Parathyroid adenoma (tissue), 2 donors: ENCODE data around the gene SURF2.
A peak's percentile ranks its signal among the peaks of the same experiment; 100 is the strongest.

ENCODE experiments used
- H2AFZ ChIP-seq: fragments of 300-600 bp; sonication (generic); one replicate; pipeline ENCODE4 v1.7.0; 2017; ENCODE audit warnings: antibody characterized with exemption, mild to moderate bottlenecking
- H3K27ac ChIP-seq: fragments of 300-600 bp; sonication (generic); one replicate; pipeline ENCODE4 v1.7.0; 2017
- H3K27me3 ChIP-seq: fragments of 300-600 bp; sonication (generic); one replicate; pipeline ENCODE4 v1.7.0; 2017; ENCODE audit warnings: low read length; ENCODE audit not compliant: control insufficient read depth, insufficient read depth
- H3K36me3 ChIP-seq: fragments of 300-600 bp; sonication (generic); one replicate; pipeline ENCODE4 v1.7.0; 2017; ENCODE audit warnings: low read length; ENCODE audit not compliant: control insufficient read depth, insufficient read depth
- H3K4me1 ChIP-seq: fragments of 300-600 bp; sonication (generic); one replicate; pipeline ENCODE4 v1.7.0; 2017; ENCODE audit warnings: control low read depth
- H3K4me2 ChIP-seq: fragments of 300-600 bp; sonication (generic); one replicate; pipeline ENCODE4 v1.7.0; 2017; ENCODE audit warnings: low read length
- H3K4me3 ChIP-seq: fragments of 300-600 bp; sonication (generic); one replicate; pipeline ENCODE4 v1.7.0; 2017; ENCODE audit warnings: low read depth, low read length
- H3K79me2 ChIP-seq: fragments of 300-600 bp; sonication (generic); one replicate; pipeline ENCODE4 v1.7.0; 2017; ENCODE audit warnings: control low read depth
- H3K9ac ChIP-seq: fragments of 300-600 bp; sonication (generic); one replicate; pipeline ENCODE4 v1.7.0; 2017; ENCODE audit warnings: mild to moderate bottlenecking
- H3K9me3 ChIP-seq: fragments of 300-600 bp; sonication (generic); one replicate; pipeline ENCODE4 v1.7.0; 2017; ENCODE audit warnings: low read length; ENCODE audit not compliant: control insufficient read depth
- TF ChIP-seq, protein P1 (sequence below): fragments of 300-600 bp; sonication (generic); IDR thresholded peaks from one replicate; pipeline ENCODE4 v1.7.0; 2017; ENCODE audit warnings: antibody characterized with exemption, mild to moderate bottlenecking
- donor health status: primary hyperparathyroidism.

SURF2 gene

DNA sequence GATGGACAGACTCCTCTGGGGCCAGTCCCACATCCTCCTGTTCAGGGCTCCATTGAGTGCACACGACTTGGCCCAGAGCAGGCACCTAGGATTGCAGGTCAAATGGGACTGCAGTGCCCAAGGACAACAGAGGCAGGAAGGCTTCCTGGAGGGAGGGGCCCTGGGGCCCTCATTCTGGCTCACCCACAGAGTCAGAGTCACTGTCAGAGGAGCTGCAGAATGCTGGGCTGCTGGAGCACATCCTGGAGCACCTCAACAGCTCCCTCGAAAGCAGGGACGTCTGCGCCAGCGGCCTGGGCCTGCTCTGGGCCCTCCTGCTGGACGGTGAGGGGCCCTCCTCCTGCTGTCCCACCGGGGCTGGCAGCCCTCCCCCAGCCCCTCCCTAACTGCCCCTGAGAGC lies 46.3 kb downstream of the SURF2 start:
- no peaks in the 10 kb centered on the region for H3K4me1 ChIP-seq
- no peaks in the 10 kb centered on the region for H3K27me3 ChIP-seq
- no peak overlapping the region for H2AFZ ChIP-seq
- H3K36me3 ChIP-seq, result no peaks in the 10 kb centered on the region
- no peak overlapping the region for H3K27ac ChIP-seq
- TF ChIP-seq, protein P1, sequence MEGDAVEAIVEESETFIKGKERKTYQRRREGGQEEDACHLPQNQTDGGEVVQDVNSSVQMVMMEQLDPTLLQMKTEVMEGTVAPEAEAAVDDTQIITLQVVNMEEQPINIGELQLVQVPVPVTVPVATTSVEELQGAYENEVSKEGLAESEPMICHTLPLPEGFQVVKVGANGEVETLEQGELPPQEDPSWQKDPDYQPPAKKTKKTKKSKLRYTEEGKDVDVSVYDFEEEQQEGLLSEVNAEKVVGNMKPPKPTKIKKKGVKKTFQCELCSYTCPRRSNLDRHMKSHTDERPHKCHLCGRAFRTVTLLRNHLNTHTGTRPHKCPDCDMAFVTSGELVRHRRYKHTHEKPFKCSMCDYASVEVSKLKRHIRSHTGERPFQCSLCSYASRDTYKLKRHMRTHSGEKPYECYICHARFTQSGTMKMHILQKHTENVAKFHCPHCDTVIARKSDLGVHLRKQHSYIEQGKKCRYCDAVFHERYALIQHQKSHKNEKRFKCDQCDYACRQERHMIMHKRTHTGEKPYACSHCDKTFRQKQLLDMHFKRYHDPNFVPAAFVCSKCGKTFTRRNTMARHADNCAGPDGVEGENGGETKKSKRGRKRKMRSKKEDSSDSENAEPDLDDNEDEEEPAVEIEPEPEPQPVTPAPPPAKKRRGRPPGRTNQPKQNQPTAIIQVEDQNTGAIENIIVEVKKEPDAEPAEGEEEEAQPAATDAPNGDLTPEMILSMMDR, result no peak
- H3K79me2 ChIP-seq, result no peaks in the 10 kb centered on the region
- H3K4me3 ChIP-seq, result no peak overlapping the region
- no peaks in the 10 kb centered on the region for H3K9me3 ChIP-seq
- no peak overlapping the region for H3K9ac ChIP-seq
- H3K4me2 ChIP-seq, result no peak overlapping the region

DNA sequence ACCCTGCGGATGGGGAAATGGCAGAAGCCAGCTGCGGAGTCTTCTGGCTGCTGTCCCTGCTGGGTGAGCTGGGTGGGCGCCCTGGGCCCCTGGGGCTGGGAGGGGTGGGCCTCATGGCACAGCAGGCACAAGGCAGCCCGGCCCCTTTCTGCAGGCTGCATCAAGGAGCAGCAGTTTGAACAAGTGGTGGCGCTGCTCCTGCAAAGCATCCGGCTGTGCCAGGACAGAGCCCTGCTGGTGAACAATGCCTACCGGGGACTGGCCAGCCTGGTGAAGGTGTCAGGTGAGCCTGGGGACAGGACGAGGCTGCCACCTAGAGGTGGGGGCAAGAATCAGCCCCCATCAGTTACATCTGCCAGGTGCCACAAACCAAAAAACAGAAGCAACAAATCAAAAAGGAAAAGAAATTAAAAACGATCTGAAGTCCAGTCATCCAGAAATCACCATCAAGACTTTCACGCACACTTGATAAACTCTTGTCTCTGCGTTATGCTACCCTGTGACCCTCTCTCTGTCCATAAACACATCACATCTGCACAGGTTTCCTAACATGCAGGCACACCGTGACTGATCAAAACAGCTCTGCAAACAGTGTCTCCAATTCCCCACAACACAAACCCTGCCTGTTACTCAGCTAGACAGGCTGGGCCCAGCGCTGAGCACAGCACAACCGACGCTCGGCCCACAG lies 47.6 kb downstream of the SURF2 start:
- Histone ChIP-seq H2AFZ (no peak overlapping the region), H3K36me3 (no peaks in the 10 kb centered on the region), H3K9me3 (no peaks in the 10 kb centered on the region), H3K27me3 (no peaks in the 10 kb centered on the region), H3K4me1 (no peaks in the 10 kb centered on the region), H3K27ac (no peak overlapping the region), H3K4me3 (no peak overlapping the region), H3K4me2 (no peak overlapping the region), H3K79me2 (no peaks in the 10 kb centered on the region), H3K9ac (no peak overlapping the region)
- TF ChIP-seq, protein P1, result peak; percentile 50

DNA sequence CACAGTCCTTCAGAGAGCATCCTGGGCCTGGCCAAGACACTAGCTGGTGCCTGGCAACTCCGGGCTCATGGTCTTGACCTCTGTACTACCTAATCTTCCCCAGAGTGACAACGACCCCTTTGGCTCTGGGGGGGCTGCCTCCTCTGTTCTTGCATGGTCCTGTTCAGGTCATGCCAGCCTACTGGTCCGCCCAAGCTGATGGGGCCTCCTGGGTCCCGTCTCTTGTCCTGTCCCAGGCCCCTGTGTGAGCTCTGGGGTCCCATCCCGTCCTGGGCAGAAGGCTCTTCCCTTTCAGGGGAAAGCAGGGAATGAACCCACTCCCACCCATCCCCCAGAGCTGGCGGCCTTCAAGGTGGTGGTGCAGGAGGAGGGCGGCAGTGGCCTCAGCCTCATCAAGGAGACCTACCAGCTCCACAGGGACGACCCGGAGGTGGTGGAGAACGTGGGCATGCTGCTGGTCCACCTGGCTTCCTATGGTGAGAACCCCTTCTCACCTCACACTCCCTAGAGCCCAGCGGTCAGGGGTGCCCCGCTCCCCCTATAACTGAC lies 48.2 kb downstream of the SURF2 start:
- Histone ChIP-seq H2AFZ (no peak overlapping the region), H3K4me3 (no peak overlapping the region), H3K4me2 (no peak overlapping the region), H3K9ac (no peak overlapping the region), H3K27ac (no peak overlapping the region), H3K79me2 (no peaks in the 10 kb centered on the region), H3K27me3 (no peaks in the 10 kb centered on the region), H3K36me3 (no peaks in the 10 kb centered on the region), H3K4me1 (no peaks in the 10 kb centered on the region), H3K9me3 (no peaks in the 10 kb centered on the region)
- TF ChIP-seq, protein P1, result no peak

DNA sequence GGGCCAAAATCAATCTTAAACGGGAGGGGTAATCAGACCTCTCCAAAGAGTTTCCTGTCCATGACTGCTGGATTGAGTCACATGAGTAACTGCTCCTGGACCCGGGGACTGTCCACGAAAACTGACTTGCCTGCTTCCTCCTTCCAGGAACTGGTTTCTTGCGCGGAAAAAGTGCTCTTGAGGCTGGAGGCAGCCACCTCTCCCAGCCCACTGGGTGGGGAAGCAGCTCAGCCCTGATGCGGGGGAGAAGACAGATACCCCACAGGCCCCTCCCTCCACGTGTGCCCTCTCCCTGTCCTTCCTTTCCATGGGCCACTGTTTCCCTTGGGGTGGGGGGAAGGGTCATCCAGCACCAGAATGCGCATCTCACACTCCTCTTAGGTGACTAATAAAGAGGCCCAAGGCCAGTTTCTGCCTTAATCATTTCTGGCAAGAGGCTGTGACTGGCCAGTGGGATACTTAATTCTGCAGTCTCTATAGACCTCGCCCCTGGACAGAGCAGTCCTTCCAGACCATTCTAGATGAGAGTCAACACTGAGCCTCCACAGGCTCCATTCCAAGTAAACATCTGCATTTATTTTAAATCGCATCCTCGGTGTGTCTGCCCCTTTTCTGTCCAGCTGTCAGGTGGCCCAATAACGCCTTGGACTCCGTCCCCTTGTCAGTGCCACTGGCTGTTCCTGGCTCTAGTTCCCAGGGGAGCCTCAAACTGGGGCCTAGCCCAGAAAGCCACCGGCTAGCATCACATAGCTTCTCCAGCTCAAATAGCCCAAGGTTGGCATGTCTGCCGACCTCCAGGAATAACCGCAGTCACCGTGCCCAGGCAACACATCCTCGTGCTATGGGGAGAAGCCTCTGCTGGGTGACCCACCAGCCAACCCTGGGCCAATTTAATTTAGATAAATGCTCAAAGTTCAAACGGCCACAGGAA lies 49.4 kb downstream of the SURF2 start:
- TF ChIP-seq, protein P1, result no peak
- no peak overlapping the region for H3K4me2 ChIP-seq
- no peaks in the 10 kb centered on the region for H3K79me2 ChIP-seq
- no peaks in the 10 kb centered on the region for H3K36me3 ChIP-seq
- H3K4me1 ChIP-seq, result no peaks in the 10 kb centered on the region
- no peaks in the 10 kb centered on the region for H3K9me3 ChIP-seq
- H3K27me3 ChIP-seq, result no peaks in the 10 kb centered on the region
- H3K9ac ChIP-seq, result no peak overlapping the region
- H3K27ac ChIP-seq, result no peak overlapping the region
- no peak overlapping the region for H2AFZ ChIP-seq
- H3K4me3 ChIP-seq, result no peak overlapping the region
